Neural progenitor cell (in vitro differentiated cells): ENCODE data around the gene AMMECR1. TPM values are rescaled to one million over a fixed set of nuclear protein-coding genes. Genes with fewer than 3 reads are reported as not detected.

Source experiments
- DNase-seq: peaks from one replicate; pipeline ENCODE4 v3.0.0-alpha.2; 2016; ENCODE audit warnings: low spot score
- H2AFZ ChIP-seq: fragments of 200-600 bp; sonication (generic); replicated peaks from 2 replicates; pipeline ENCODE4 v1.6.1; 2016; ENCODE audit warnings: antibody characterized with exemption
- H3F3A ChIP-seq: fragments of 200-600 bp; sonication (generic); 2 replicates; pipeline ENCODE4 v1.6.1; 2016; ENCODE audit warnings: antibody characterized with exemption, low read depth
- H3K27ac ChIP-seq: fragments of 200-600 bp; sonication (generic); 2 replicates; pipeline ENCODE4 v1.5.1; 2016; ENCODE audit warnings: mild to moderate bottlenecking
- H3K27me3 ChIP-seq: fragments of 200-600 bp; sonication (generic); 2 replicates; pipeline ENCODE4 v1.6.1; 2016; ENCODE audit warnings: mild to moderate bottlenecking, moderate library complexity
- H3K36me3 ChIP-seq: fragments of 200-600 bp; sonication (generic); 2 replicates; pipeline ENCODE4 v1.5.1; 2016
- H3K4me1 ChIP-seq: fragments of 200-600 bp; sonication (generic); 2 replicates; pipeline ENCODE4 v1.6.1; 2016; ENCODE audit warnings: mixed run types
- H3K4me2 ChIP-seq: fragments of 200-600 bp; sonication (generic); 2 replicates; pipeline ENCODE4 v1.6.1; 2016
- H3K4me3 ChIP-seq: fragments of 200-600 bp; sonication (generic); 2 replicates; pipeline ENCODE4 v1.5.1; 2016
- H3K79me2 ChIP-seq: fragments of 200-600 bp; sonication (generic); 2 replicates; pipeline ENCODE4 v1.6.1; 2016; ENCODE audit warnings: low read depth
- H3K9ac ChIP-seq: fragments of 200-600 bp; sonication (generic); 2 replicates; pipeline ENCODE4 v1.6.1; 2016
- H3K9me3 ChIP-seq: fragments of 200-600 bp; sonication (generic); 2 replicates; pipeline ENCODE4 v1.5.1; 2016; ENCODE audit warnings: low read depth
- H4K20me1 ChIP-seq: fragments of 200-600 bp; sonication (generic); 2 replicates; pipeline ENCODE4 v1.6.1; 2016; ENCODE audit warnings: low read depth
- H3K27ac Mint-ChIP-seq: 3 replicates; pipeline ENCODE4 v1.8.0; 2021; ENCODE audit warnings: mixed read lengths
- H3K27me3 Mint-ChIP-seq: 2 replicates; pipeline ENCODE4 v1.8.0; 2022; ENCODE audit warnings: low read depth, mild to moderate bottlenecking, inconsistent platforms, moderate library complexity, mixed read lengths; ENCODE audit not compliant: insufficient read depth
- H3K36me3 Mint-ChIP-seq: 3 replicates; pipeline ENCODE4 v1.8.0; 2021; ENCODE audit warnings: mixed read lengths
- H3K4me1 Mint-ChIP-seq: 3 replicates; pipeline ENCODE4 v1.8.0; 2021; ENCODE audit warnings: mixed read lengths
- H3K4me3 Mint-ChIP-seq: 3 replicates; pipeline ENCODE4 v1.8.0; 2021; ENCODE audit warnings: mild to moderate bottlenecking, moderate library complexity, mixed read lengths
- H3K9me3 Mint-ChIP-seq: 3 replicates; pipeline ENCODE4 v1.8.0; 2020; ENCODE audit warnings: mixed read lengths
- EZH2 ChIP-seq: fragments of 200-600 bp; sonication (generic); IDR thresholded peaks from 2 replicates; pipeline ENCODE4 v1.6.1; 2017; ENCODE audit warnings: antibody characterized with exemption, mild to moderate bottlenecking, moderate library complexity
- EZH2phosphoT487 ChIP-seq: fragments of 200-600 bp; sonication (generic); IDR thresholded peaks from 2 replicates; pipeline ENCODE4 v1.6.1; 2017; ENCODE audit warnings: antibody characterized with exemption
- total RNA-seq: library from RNA; depleted of rRNA; stranded (reverse); fragments of >200 nt; gene quantifications from 2 replicates; pipeline ENCODE4 v1.2.3, GENCODE V29; 2015; ENCODE audit warnings: low replicate concordance
- TF ChIP-seq, protein P1 (sequence below): fragments of 200-600 bp; sonication (generic); IDR thresholded peaks from 2 replicates; pipeline ENCODE4 v1.5.1; 2017; ENCODE audit warnings: antibody characterized with exemption, mild to moderate bottlenecking

AMMECR1 gene
- total RNA-seq, 1 donor from 2014 or later = 20.3 TPM

- Histone ChIP-seq H3K9me3 (peaks cover 3% of the 10 kb centered on the region), H3F3A (no peaks in the 10 kb centered on the region), H3K27ac (no peak overlapping the region), H3K79me2 (no peaks in the 10 kb centered on the region), H3K36me3 (no peaks in the 10 kb centered on the region), H3K4me1 (peaks cover 8% of the 10 kb centered on the region), H4K20me1 (no peaks in the 10 kb centered on the region), H3K9ac (no peak overlapping the region), H3K27me3 (no peaks in the 10 kb centered on the region), H2AFZ (no peak overlapping the region), H3K4me2 (no peak overlapping the region), H3K4me3 (no peak overlapping the region)
- TF ChIP-seq, protein P1, sequence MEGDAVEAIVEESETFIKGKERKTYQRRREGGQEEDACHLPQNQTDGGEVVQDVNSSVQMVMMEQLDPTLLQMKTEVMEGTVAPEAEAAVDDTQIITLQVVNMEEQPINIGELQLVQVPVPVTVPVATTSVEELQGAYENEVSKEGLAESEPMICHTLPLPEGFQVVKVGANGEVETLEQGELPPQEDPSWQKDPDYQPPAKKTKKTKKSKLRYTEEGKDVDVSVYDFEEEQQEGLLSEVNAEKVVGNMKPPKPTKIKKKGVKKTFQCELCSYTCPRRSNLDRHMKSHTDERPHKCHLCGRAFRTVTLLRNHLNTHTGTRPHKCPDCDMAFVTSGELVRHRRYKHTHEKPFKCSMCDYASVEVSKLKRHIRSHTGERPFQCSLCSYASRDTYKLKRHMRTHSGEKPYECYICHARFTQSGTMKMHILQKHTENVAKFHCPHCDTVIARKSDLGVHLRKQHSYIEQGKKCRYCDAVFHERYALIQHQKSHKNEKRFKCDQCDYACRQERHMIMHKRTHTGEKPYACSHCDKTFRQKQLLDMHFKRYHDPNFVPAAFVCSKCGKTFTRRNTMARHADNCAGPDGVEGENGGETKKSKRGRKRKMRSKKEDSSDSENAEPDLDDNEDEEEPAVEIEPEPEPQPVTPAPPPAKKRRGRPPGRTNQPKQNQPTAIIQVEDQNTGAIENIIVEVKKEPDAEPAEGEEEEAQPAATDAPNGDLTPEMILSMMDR = no peak
- no peak for TF ChIP-seq EZH2
- TF ChIP-seq EZH2phosphoT487 = no peak
- Mint-ChIP-seq H3K4me1 (no peaks in the 10 kb centered on the region), H3K27me3 (peaks cover 2% of the 10 kb centered on the region), H3K4me3 (no peak overlapping the region), H3K27ac (no peak overlapping the region), H3K36me3 (peaks cover 6% of the 10 kb centered on the region), H3K9me3 (no peaks in the 10 kb centered on the region)
- DNase-seq = no peak
These were observed 125.4 kb downstream of the AMMECR1 start for GRCh38 chrX:110192516-110192915.

GRCh38 chrX:110188701-110189558, 129.0 kb downstream of the AMMECR1 start:
- Histone ChIP-seq H3K36me3 (no peaks in the 10 kb centered on the region), H4K20me1 (no peaks in the 10 kb centered on the region), H2AFZ (no peak overlapping the region), H3K27me3 (no peaks in the 10 kb centered on the region), H3K4me2 (no peak overlapping the region), H3F3A (no peaks in the 10 kb centered on the region), H3K4me1 (no peaks in the 10 kb centered on the region), H3K27ac (no peak overlapping the region), H3K9me3 (no peaks in the 10 kb centered on the region), H3K79me2 (no peaks in the 10 kb centered on the region), H3K4me3 (no peak overlapping the region), H3K9ac (no peak overlapping the region)
- TF ChIP-seq, protein P1 = no peak
- TF ChIP-seq EZH2 = no peak
- no peak for TF ChIP-seq EZH2phosphoT487
- H3K4me3 Mint-ChIP-seq = no peak overlapping the region
- no peak for DNase-seq
- H3K4me1 Mint-ChIP-seq = no peaks in the 10 kb centered on the region
- H3K27ac Mint-ChIP-seq = no peak overlapping the region
- H3K9me3 Mint-ChIP-seq = peaks cover 15% of the 10 kb centered on the region
- peaks cover 2% of the 10 kb centered on the region for H3K27me3 Mint-ChIP-seq
- H3K36me3 Mint-ChIP-seq = peaks cover 25% of the 10 kb centered on the region

DNA sequence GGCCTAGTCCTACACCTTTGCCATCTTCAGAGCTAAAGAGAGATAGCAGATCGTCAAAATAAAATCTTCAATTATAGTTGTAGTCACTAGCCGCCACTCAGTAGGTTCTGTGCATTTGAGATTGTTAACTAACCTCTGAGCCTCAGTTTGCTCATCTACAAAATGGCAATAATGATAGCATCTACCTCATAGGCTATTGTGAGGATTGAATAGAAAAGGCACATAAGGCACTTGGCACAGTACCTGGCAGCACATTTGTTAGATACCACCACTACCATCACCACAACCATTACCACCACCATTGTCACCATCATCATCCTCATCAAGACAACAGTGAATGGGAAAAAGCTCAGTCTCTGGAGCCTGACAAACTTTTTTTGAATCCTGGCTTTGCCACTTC, 134.6 kb downstream of the AMMECR1 start:
- no peaks in the 10 kb centered on the region for H3K36me3 ChIP-seq
- H3K9me3 Mint-ChIP-seq = peaks cover 15% of the 10 kb centered on the region

DNA sequence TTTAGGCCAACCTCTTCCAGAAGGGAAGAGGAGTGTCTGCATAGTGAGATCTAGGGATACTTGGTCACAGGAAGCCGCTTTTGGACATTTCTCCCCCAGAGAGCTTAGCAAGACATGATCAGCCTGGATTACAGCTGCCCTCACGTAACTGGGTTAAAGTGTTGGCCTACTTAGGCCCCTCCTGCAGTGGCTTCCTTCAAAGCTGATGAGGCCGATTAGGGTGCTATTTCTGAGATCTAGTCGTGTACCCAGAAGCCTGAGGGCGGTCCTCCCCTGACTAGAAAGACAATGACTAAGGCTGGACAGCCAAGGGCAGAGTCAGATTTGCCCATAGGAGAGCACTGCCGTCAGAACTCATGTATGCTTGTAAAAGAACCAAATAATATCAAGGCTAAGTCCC, 135.0 kb downstream of the AMMECR1 start:
- H3K27me3 Mint-ChIP-seq = peaks cover 4% of the 10 kb centered on the region
- peaks cover 39% of the 10 kb centered on the region for H3K36me3 Mint-ChIP-seq
- DNase-seq = no peak
- no peaks in the 10 kb centered on the region for H3K4me1 ChIP-seq
- no peak overlapping the region for H3K27ac ChIP-seq
- peaks cover 5% of the 10 kb centered on the region for H3K4me1 Mint-ChIP-seq
- H3K9ac ChIP-seq = no peak overlapping the region
- no peak overlapping the region for H3K4me2 ChIP-seq
- H3K79me2 ChIP-seq = no peaks in the 10 kb centered on the region
- H3K4me3 ChIP-seq = no peak overlapping the region
- no peaks in the 10 kb centered on the region for H3K9me3 ChIP-seq
- no peaks in the 10 kb centered on the region for H3K27me3 ChIP-seq
- peaks cover 15% of the 10 kb centered on the region for H3K9me3 Mint-ChIP-seq
- no peaks in the 10 kb centered on the region for H4K20me1 ChIP-seq
- TF ChIP-seq EZH2phosphoT487 (no peak), EZH2 (no peak)
- TF ChIP-seq, protein P1 = no peak
- H3K36me3 ChIP-seq = no peaks in the 10 kb centered on the region
- no peak overlapping the region for H3K4me3 Mint-ChIP-seq
- H3K27ac Mint-ChIP-seq = no peak overlapping the region
- no peaks in the 10 kb centered on the region for H3F3A ChIP-seq
- H2AFZ ChIP-seq = no peak overlapping the region

More for the DNA sequence above, 134.6 kb downstream of the AMMECR1 start:
- Histone ChIP-seq H3K79me2 (no peaks in the 10 kb centered on the region), H2AFZ (no peak overlapping the region), H4K20me1 (no peaks in the 10 kb centered on the region), H3K27me3 (no peaks in the 10 kb centered on the region), H3K9ac (no peak overlapping the region), H3K4me2 (no peak overlapping the region), H3K4me1 (no peaks in the 10 kb centered on the region), H3K9me3 (no peaks in the 10 kb centered on the region), H3F3A (no peaks in the 10 kb centered on the region), H3K4me3 (no peak overlapping the region), H3K27ac (no peak overlapping the region)
- peaks cover 5% of the 10 kb centered on the region for H3K27me3 Mint-ChIP-seq
- TF ChIP-seq EZH2phosphoT487 = no peak
- H3K27ac Mint-ChIP-seq = no peak overlapping the region
- peaks cover 5% of the 10 kb centered on the region for H3K4me1 Mint-ChIP-seq
- H3K36me3 Mint-ChIP-seq = peaks cover 39% of the 10 kb centered on the region
- DNase-seq = no peak
- no peak overlapping the region for H3K4me3 Mint-ChIP-seq
